ENCODE results near the gene SH3RF1.

SH3RF1 gene

GRCh38 chr4:169160825-169161224 is 109.9 kb downstream of the SH3RF1 start:
- peaks cover 6% of the 10 kb centered on the region for H3K27me3 Mint-ChIP-seq
- H3K4me3 Mint-ChIP-seq: no peak overlapping the region
- H3K27ac Mint-ChIP-seq: no peak overlapping the region
- H3K36me3 Mint-ChIP-seq: no peaks in the 10 kb centered on the region
- H3K4me1 Mint-ChIP-seq: no peaks in the 10 kb centered on the region
- H3K9me3 Mint-ChIP-seq: no peaks in the 10 kb centered on the region

- no peaks in the 10 kb centered on the region for H3K9me3 Mint-ChIP-seq
- no peaks in the 10 kb centered on the region for H3K36me3 Mint-ChIP-seq
- H3K27me3 Mint-ChIP-seq: peaks cover 7% of the 10 kb centered on the region
- no peak overlapping the region for H3K4me3 Mint-ChIP-seq
- no peaks in the 10 kb centered on the region for H3K4me1 Mint-ChIP-seq
- no peak overlapping the region for H3K27ac Mint-ChIP-seq
Observed at GRCh38 chr4:169159624-169160171, 111.1 kb downstream of the SH3RF1 start.

- no peak overlapping the region for H3K27ac Mint-ChIP-seq
- H3K4me3 Mint-ChIP-seq: no peak overlapping the region
- H3K9me3 Mint-ChIP-seq: no peaks in the 10 kb centered on the region
Observed at GRCh38 chr4:169158861-169159260, 111.9 kb downstream of the SH3RF1 start.

GRCh38 chr4:169158046-169158445 is 112.7 kb downstream of the SH3RF1 start:
- Mint-ChIP-seq H3K4me1 (no peaks in the 10 kb centered on the region), H3K4me3 (no peak overlapping the region), H3K27me3 (peaks cover 10% of the 10 kb centered on the region), H3K9me3 (no peaks in the 10 kb centered on the region), H3K27ac (no peak overlapping the region), H3K36me3 (no peaks in the 10 kb centered on the region)

More at GRCh38 chr4:169158861-169159260, 111.9 kb downstream of the SH3RF1 start:
- Mint-ChIP-seq H3K4me1 (no peaks in the 10 kb centered on the region), H3K27me3 (peaks cover 10% of the 10 kb centered on the region), H3K36me3 (no peaks in the 10 kb centered on the region)

- Mint-ChIP-seq H3K9me3 (no peaks in the 10 kb centered on the region), H3K27ac (no peak overlapping the region), H3K36me3 (no peaks in the 10 kb centered on the region), H3K4me3 (no peak overlapping the region), H3K27me3 (peaks cover 6% of the 10 kb centered on the region), H3K4me1 (no peaks in the 10 kb centered on the region)
Observed at GRCh38 chr4:169156392-169156791, 114.4 kb downstream of the SH3RF1 start.

- Mint-ChIP-seq H3K27ac (no peak overlapping the region), H3K4me3 (no peak overlapping the region), H3K36me3 (no peaks in the 10 kb centered on the region), H3K27me3 (peaks cover 7% of the 10 kb centered on the region), H3K4me1 (no peaks in the 10 kb centered on the region), H3K9me3 (no peaks in the 10 kb centered on the region)
Observed at GRCh38 chr4:169154121-169154520, 116.6 kb downstream of the SH3RF1 start.

GRCh38 chr4:169153481-169154087 is 117.2 kb downstream of the SH3RF1 start:
- no peaks in the 10 kb centered on the region for H3K36me3 Mint-ChIP-seq
- no peaks in the 10 kb centered on the region for H3K9me3 Mint-ChIP-seq
- H3K4me1 Mint-ChIP-seq: no peaks in the 10 kb centered on the region
- H3K27ac Mint-ChIP-seq: no peak overlapping the region
- peaks cover 7% of the 10 kb centered on the region for H3K27me3 Mint-ChIP-seq
- no peak overlapping the region for H3K4me3 Mint-ChIP-seq

- H3K27ac Mint-ChIP-seq: no peak overlapping the region
- no peaks in the 10 kb centered on the region for H3K9me3 Mint-ChIP-seq
- no peaks in the 10 kb centered on the region for H3K4me1 Mint-ChIP-seq
- peaks cover 7% of the 10 kb centered on the region for H3K27me3 Mint-ChIP-seq
- H3K4me3 Mint-ChIP-seq: no peak overlapping the region
- no peaks in the 10 kb centered on the region for H3K36me3 Mint-ChIP-seq
Observed at GRCh38 chr4:169152899-169153298, 117.9 kb downstream of the SH3RF1 start.

GRCh38 chr4:169152098-169152497 is 118.7 kb downstream of the SH3RF1 start:
- Mint-ChIP-seq H3K27ac (no peak overlapping the region), H3K27me3 (peaks cover 7% of the 10 kb centered on the region), H3K36me3 (no peaks in the 10 kb centered on the region), H3K4me3 (no peak overlapping the region), H3K9me3 (no peaks in the 10 kb centered on the region), H3K4me1 (no peaks in the 10 kb centered on the region)

- no peaks in the 10 kb centered on the region for H3K36me3 Mint-ChIP-seq
- H3K4me1 Mint-ChIP-seq: no peaks in the 10 kb centered on the region
- no peaks in the 10 kb centered on the region for H3K9me3 Mint-ChIP-seq
- H3K27me3 Mint-ChIP-seq: peaks cover 6% of the 10 kb centered on the region
- no peak overlapping the region for H3K4me3 Mint-ChIP-seq
- H3K27ac Mint-ChIP-seq: no peak overlapping the region
Observed at GRCh38 chr4:169151671-169152070, 119.1 kb downstream of the SH3RF1 start.

- H3K9me3 Mint-ChIP-seq: no peaks in the 10 kb centered on the region
- H3K4me3 Mint-ChIP-seq: no peak overlapping the region
- no peak overlapping the region for H3K27ac Mint-ChIP-seq
- no peaks in the 10 kb centered on the region for H3K36me3 Mint-ChIP-seq
- H3K27me3 Mint-ChIP-seq: peaks cover 6% of the 10 kb centered on the region
- no peaks in the 10 kb centered on the region for H3K4me1 Mint-ChIP-seq
Observed at GRCh38 chr4:169150806-169151205, 120.0 kb downstream of the SH3RF1 start.

GRCh38 chr4:169148885-169149284 is 121.9 kb downstream of the SH3RF1 start:
- Mint-ChIP-seq H3K9me3 (no peaks in the 10 kb centered on the region), H3K4me1 (no peaks in the 10 kb centered on the region), H3K27me3 (peaks cover 4% of the 10 kb centered on the region), H3K27ac (no peak overlapping the region), H3K36me3 (no peaks in the 10 kb centered on the region), H3K4me3 (no peak overlapping the region)

GRCh38 chr4:169147191-169147590 is 123.6 kb downstream of the SH3RF1 start:
- Mint-ChIP-seq H3K27me3 (peaks cover 7% of the 10 kb centered on the region), H3K36me3 (no peaks in the 10 kb centered on the region), H3K27ac (no peak overlapping the region), H3K4me3 (no peak overlapping the region), H3K9me3 (no peaks in the 10 kb centered on the region), H3K4me1 (no peaks in the 10 kb centered on the region)

- Mint-ChIP-seq H3K4me1 (no peaks in the 10 kb centered on the region), H3K27me3 (peaks cover 5% of the 10 kb centered on the region), H3K27ac (no peak overlapping the region), H3K9me3 (no peaks in the 10 kb centered on the region), H3K36me3 (no peaks in the 10 kb centered on the region), H3K4me3 (no peak overlapping the region)
Observed at GRCh38 chr4:169144061-169144600, 126.6 kb downstream of the SH3RF1 start.

GRCh38 chr4:169143335-169143734 is 127.4 kb downstream of the SH3RF1 start:
- no peaks in the 10 kb centered on the region for H3K4me1 Mint-ChIP-seq
- no peak overlapping the region for H3K4me3 Mint-ChIP-seq
- no peaks in the 10 kb centered on the region for H3K9me3 Mint-ChIP-seq
- H3K27me3 Mint-ChIP-seq: peaks cover 5% of the 10 kb centered on the region
- H3K36me3 Mint-ChIP-seq: no peaks in the 10 kb centered on the region
- no peak overlapping the region for H3K27ac Mint-ChIP-seq

GRCh38 chr4:169142906-169143305 is 127.8 kb downstream of the SH3RF1 start:
- H3K4me3 Mint-ChIP-seq: no peak overlapping the region
- no peaks in the 10 kb centered on the region for H3K4me1 Mint-ChIP-seq
- no peaks in the 10 kb centered on the region for H3K36me3 Mint-ChIP-seq
- no peak overlapping the region for H3K27ac Mint-ChIP-seq
- peaks cover 5% of the 10 kb centered on the region for H3K27me3 Mint-ChIP-seq
- H3K9me3 Mint-ChIP-seq: no peaks in the 10 kb centered on the region

- no peak overlapping the region for H3K27ac Mint-ChIP-seq
Observed at GRCh38 chr4:169142391-169142790, 128.4 kb downstream of the SH3RF1 start.

More at GRCh38 chr4:169142391-169142790, 128.4 kb downstream of the SH3RF1 start:
- Mint-ChIP-seq H3K27me3 (peaks cover 5% of the 10 kb centered on the region), H3K4me1 (no peaks in the 10 kb centered on the region), H3K9me3 (no peaks in the 10 kb centered on the region), H3K36me3 (no peaks in the 10 kb centered on the region), H3K4me3 (no peak overlapping the region)
